HG03066 (cell line): ENCODE data around the gene CFTR.
A peak's percentile ranks its signal among the peaks of the same experiment; 100 is the strongest.
"Not testable (repeated sequence)": the region's sequence is repeated elsewhere in the genome, so short reads cannot be mapped to it uniquely, and the experiment has no call there.

ENCODE experiments used
- ATAC-seq: cut with Tn5 transposase; IDR thresholded peaks from one replicate; pipeline ENCODE4 v1.9.1; 2021; ENCODE audit warnings: low read depth; ENCODE audit not compliant: unreplicated experiment

The CFTR gene

DNA sequence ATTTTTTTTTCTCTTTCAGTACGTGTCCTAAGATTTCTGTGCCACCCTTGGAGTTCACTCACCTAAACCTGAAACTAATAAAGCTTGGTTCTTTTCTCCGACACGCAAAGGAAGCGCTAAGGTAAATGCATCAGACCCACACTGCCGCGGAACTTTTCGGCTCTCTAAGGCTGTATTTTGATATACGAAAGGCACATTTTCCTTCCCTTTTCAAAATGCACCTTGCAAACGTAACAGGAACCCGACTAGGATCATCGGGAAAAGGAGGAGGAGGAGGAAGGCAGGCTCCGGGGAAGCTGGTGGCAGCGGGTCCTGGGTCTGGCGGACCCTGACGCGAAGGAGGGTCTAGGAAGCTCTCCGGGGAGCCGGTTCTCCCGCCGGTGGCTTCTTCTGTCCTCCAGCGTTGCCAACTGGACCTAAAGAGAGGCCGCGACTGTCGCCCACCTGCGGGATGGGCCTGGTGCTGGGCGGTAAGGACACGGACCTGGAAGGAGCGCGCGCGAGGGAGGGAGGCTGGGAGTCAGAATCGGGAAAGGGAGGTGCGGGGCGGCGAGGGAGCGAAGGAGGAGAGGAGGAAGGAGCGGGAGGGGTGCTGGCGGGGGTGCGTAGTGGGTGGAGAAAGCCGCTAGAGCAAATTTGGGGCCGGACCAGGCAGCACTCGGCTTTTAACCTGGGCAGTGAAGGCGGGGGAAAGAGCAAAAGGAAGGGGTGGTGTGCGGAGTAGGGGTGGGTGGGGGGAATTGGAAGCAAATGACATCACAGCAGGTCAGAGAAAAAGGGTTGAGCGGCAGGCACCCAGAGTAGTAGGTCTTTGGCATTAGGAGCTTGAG lies at the start of gene CFTR:
Gene CFTR (plus strand): TSS at position 801 of the 830 bp plus-strand sequence. CDS start 70 bp downstream, outside the sequence.
- ATAC-seq: no peak

GRCh38 chr7:117435475-117436043 lies 44.3 kb upstream of the CFTR start:
- ATAC-seq: peak; percentile 87

GRCh38 chr7:117444646-117445045 lies 35.2 kb upstream of the CFTR start:
- no peak for ATAC-seq

DNA sequence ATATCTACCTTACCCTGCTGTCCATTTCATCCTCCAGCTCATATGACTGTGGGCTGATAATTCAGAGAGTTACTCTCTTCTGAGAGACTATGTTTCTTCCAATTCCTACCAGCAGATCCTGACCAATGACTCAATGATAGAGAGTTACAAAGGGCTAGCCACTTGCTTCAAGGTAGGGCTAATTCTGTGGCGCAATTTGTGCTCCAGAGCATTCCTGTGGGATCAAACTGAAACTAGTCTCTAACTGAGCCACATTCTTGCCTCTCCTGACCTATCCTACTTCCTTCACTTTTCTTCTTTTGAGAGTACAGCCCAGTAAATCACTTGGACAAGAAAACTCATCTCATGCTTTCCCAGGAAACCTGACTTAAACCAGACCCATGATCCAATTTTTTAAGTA lies 34.6 kb upstream of the CFTR start:
- ATAC-seq: no peak

GRCh38 chr7:117446220-117446815 lies 33.5 kb upstream of the CFTR start:
- ATAC-seq: no peak

DNA sequence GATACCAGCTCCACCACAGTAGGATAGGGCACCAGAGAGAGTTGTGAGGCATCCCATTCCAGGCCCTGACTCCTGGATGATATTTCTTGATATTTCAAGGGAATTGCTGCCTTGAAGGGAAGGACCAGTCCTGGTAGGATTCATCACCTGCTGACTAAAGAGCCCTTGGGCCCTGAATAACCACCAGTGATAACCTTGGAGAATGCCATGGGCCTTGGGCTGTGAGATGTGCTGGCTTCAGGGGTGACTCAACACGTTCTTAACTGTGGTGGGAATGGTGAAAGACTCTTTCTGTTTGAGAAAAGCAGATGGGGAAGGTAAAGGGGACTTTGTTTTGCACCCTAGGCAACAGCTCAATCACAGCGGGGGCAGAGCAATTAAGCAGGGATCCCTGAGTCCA lies 31.2 kb upstream of the CFTR start:
- ATAC-seq: no peak

GRCh38 chr7:117458977-117459583 lies 20.7 kb upstream of the CFTR start:
- ATAC-seq: no peak

DNA sequence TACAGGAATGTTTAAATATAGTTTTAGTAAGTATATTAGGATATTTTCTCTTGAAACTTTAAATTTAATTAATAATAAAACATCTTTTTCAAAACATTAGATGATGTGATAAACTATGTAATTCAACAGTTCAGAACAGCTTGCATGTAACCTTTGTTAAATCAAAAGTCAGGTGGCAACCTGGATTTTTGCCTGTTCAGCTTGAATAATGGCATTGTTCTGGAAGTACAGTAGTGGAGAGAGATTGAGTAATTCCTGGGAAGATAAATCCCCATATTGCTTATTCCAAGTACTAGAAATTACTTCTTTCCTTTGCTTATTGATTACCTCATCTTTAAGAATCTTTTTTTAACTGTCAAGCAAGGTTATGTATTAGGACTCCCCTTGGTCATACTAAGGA lies 20.1 kb upstream of the CFTR start:
- ATAC-seq: no peak

GRCh38 chr7:117460815-117461214 lies 19.0 kb upstream of the CFTR start:
- ATAC-seq: not testable (repeated sequence)

- ATAC-seq: no peak
Observed at GRCh38 chr7:117468174-117468573, 11.7 kb upstream of the CFTR start.

DNA sequence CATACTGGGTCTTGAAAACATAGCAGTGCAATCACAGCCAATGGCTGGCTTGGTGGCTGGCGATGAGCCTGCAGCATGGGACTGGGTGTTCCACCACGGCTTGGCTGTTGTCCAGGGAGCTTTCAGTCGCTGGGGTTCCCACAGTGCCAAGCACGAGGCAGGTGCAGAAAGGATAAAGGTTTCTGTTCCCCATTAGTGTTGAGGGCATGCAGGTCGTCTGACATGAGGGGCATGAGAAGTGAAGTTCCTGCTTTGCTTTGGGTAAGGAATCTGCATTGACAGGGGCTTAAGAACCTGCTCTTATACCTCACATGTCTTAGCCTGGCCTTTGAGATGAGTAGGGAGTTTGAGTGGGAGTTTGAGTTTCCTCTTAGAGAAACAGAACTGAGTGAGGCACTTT lies 9.0 kb upstream of the CFTR start:
- peak; percentile 41 for ATAC-seq

GRCh38 chr7:117472335-117472734 lies 7.5 kb upstream of the CFTR start:
- no peak for ATAC-seq

- ATAC-seq: no peak
Observed at GRCh38 chr7:117476557-117477215, 3.1 kb upstream of the CFTR start.

GRCh38 chr7:117478836-117479224 lies 995 bp upstream of the CFTR start:
- ATAC-seq: no peak

DNA sequence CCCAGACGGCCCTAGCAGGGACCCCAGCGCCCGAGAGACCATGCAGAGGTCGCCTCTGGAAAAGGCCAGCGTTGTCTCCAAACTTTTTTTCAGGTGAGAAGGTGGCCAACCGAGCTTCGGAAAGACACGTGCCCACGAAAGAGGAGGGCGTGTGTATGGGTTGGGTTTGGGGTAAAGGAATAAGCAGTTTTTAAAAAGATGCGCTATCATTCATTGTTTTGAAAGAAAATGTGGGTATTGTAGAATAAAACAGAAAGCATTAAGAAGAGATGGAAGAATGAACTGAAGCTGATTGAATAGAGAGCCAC lies 184 bp downstream of the CFTR start:
- no peak for ATAC-seq

- no peak for ATAC-seq
Observed at GRCh38 chr7:117480978-117481377, 1.2 kb downstream of the CFTR start.

DNA sequence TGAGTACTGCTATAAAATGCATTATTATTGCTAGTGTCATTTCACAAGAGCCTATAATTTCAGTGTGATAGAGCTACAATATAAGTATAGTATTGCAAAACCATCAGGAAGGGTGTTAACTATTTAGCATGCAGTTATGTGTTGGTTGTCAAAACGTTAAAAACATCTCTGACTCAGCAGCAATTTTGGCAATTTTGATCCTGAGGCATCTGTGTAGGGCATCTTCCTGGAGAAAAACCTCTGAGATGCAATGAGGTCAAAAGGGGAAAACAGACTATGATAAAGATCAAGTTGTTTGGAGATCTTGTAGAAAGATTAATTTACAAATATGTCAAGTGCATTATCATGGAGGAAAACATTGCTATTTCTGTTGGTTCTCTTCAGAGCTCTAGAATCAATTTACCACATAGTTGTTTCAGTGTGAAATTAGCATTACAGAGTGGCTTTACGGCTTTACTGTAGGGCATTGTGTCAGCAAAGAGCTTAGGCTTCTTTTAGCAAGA lies 5.3 kb downstream of the CFTR start:
- ATAC-seq: no peak

DNA sequence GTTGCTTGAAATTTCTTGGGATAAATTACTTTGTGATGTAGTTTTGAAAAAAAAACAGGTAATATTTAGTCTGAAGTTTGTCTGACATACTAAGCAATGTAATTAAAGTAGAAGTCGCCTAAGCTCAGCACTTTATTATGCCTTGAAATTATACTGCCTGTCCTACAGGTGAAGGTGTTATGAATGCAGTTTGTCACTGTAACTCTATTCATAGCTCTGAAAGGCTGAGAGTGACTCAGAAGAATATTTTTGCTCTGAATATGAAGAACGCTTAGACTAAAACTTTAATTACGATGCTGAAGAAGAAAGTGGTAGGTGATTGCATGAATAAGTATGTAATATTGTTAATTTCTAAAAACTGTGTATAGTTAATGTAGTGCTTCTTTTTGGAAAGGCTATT lies 9.2 kb downstream of the CFTR start:
- ATAC-seq: no peak

DNA sequence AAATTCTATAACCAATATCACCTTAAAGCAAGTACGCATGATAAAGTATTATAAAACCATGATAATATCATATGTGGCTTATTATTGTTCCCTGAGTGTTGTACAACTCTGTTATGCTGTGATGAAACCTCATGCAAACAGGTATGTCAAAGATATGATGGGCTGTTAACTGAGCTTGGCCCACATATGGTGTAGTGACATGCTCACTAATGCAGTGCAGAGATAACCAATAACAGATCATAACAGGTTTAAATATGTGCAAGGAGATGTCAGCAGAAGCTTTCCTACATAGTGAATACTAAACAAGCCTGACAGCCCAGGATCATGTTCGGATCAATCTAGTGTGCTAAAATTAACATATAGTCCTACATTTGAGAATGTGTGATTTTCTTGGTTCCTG lies 9.6 kb downstream of the CFTR start:
- no peak for ATAC-seq

DNA sequence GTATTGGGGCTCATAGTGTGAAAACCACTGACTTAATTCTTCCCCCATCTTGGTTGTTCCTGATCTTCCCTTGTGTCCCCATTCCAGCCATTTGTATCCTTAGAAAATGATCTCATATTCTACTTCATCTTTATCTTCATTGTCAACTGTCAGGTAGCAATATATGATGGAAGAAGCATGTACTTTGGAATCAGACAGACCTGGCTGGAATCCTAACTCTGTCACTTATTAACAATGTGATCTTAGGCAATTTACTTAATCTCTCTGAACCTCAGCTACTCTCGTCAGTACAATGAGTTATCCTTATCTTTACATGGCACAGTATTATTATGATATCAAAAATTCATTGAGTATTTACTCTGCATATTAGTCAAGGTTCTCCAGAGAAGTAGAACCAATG lies 10.1 kb downstream of the CFTR start:
- ATAC-seq: no peak

- ATAC-seq: no peak
Observed at GRCh38 chr7:117492649-117493048, 12.8 kb downstream of the CFTR start.
